Measurements from ENCODE around the gene MED26.

MED26 gene

DNA sequence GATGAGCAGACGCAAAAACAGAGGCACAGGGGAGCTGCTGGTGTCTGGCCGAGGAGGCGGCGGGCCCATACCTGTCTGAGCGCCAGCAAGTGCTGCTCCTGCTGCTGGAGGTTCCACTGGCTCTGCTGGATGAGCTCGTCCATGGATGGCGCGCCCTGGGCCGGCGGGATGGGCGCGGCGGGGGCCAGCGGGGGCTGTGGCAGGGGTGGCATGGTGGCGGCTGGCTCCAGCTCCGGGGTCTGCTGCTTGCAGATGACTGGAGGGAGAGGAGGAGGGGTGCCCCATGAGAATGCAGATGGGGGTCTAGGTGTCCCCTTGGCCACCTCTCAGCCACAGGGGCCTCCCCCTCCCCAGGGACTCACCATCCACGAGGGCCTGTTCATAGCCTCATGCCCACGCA lies 92.6 kb downstream of the MED26 start:
- no peak for DNase-seq

- no peak for DNase-seq
These were observed 95.4 kb downstream of the MED26 start for GRCh38 chr19:16532440-16533234.

- DNase-seq = no peak
These were observed 96.7 kb downstream of the MED26 start for GRCh38 chr19:16531380-16531669.

- DNase-seq = no peak
These were observed 97.2 kb downstream of the MED26 start for GRCh38 chr19:16530540-16531379.

DNA sequence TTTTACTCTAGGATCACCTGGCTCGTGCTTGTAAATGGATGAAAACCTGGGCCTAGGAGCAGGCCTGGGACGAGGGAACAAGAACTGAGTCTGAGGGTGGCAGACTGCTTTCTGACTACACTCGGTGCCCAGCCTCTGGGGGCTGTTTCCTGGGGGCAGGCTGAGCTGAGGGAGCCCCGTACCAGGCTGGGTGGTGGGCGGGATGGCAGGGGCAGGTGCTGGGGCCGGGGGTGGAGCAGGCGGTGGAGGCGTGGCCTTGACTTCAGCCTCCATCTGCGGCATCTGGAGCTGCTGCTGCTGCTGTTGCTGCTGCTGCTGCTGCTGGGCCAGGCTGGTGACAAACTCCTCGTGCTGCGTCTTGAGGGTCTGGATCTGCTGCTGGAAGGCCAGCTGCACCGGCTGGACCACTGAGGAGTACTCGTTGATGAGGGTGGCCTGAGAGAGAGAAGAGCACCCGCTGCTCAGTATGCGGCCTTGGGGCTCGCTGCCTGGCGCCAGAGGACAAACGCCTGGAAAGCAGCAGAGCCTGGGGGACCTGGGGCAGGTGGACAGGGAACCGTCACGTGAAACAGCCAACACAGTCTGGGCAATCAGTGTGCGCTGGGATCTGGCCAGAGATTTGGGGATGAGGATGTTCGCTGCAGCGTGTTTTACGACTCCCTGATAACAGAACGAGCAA lies 98.4 kb downstream of the MED26 start:
- DNase-seq = no peak

- DNase-seq = no peak
These were observed 100.0 kb downstream of the MED26 start for GRCh38 chr19:16527971-16528521.

DNA sequence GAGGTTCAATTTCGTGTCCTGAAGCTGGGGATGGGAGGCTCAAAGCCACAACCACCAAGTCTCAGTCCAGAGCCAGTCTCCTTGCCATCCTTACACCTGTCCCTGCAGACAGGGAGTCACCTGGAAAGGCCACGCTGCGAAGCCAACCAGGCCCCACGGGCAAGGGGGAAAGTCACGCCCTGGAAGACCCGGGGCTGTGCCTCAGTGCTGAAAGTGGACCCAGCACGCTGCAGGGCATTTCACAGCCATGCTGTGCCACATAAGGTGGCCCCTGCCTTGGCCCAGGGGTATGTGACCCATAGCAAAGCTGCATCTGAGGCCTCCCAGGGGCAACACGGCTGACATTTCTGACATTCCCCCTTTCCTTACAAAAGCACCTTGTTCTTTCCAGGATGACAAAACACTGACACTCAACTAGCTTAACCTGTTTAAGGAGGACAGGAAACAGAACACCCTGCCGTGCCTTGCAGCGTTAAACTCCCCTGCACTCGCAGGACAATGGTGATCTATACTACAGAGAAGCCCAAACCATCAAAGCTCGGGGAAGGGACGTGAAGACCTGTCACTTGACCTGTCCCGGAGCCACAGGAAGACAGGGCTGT lies 100.6 kb downstream of the MED26 start:
- DNase-seq = no peak

- DNase-seq = no peak
These were observed 102.1 kb downstream of the MED26 start for GRCh38 chr19:16525751-16526481.

DNA sequence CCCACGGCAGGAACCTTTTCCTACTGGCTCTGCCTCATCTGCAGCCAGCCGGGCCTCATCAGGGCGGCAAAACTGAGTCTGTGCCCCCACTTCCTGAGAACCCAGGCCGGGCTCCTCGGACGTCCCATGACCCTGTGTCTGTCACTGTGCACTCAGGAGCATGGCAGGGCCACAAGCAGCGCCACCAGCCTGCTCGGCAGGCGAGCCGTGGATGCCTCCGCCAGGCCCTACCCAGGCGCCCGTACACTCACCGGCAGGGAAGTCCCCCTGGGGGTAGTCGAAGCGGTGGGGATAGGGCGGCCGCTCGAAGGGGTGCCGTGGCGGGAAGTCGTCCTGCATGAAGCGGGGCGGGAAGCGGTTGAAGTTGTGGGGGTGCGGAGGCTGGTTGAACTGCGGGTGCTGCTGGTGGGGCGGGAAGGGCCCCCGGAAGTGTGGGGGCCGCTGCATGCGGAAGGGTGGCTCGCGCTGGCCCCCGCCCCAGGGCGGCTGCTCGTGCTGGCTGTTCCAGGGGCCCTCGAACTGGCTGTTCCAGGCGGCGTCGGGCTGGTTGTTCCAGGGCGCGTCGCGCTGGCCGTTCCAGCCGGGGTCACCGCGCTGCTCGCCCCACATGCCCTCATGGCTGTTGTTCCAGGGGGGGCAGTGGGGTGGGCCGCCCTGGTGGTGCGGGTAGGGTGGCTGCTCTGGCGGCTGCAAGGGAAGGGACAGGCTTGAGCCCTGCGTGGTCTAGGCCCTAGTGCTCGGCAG lies 102.8 kb downstream of the MED26 start:
- no peak for DNase-seq
